Measurements from ENCODE around the gene CCS. TPM values are rescaled to one million over a fixed set of nuclear protein-coding genes. Genes with fewer than 3 reads are reported as not detected.
"Not testable (repeated sequence)": the region's sequence is repeated elsewhere in the genome, so short reads cannot be mapped to it uniquely, and the experiment has no call there.

The CCS gene
- polyA plus RNA-seq, 4 donors: 40.6 to 61.2 (median 50.2) TPM

- DNase-seq (ENCODE audit: low read depth in 4 of 4, low spot score in 3 of 4): no peak
Observed at GRCh38 chr11:66589996-66590675, 2.8 kb upstream of the CCS start.

DNA sequence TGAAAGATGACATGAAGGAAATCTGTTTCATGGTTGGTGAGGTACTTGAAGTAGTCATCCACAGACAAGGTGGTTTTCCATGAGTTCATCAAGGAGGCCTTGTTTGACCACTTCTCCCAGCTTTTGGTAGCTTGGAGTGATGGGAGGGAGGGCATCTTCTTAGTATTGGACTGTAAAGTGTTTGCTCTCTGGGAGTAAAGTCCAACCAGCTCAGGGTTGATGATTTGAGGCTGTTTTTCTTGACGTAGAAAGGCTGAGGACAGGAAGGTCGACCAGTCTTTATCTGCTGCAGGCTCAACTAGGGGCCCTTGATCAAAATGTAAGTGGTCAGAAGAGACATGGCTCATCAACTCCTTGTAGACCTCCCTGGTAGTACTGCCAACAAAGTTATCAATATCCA is 1.8 kb upstream of the CCS start:
- no peak for DNase-seq (ENCODE audit: low read depth in 4 of 4, low spot score in 3 of 4)

GRCh38 chr11:66593303-66593635 is 284 bp downstream of the CCS start:
- no peak for DNase-seq (ENCODE audit: low read depth in 4 of 4, low spot score in 3 of 4)

DNA sequence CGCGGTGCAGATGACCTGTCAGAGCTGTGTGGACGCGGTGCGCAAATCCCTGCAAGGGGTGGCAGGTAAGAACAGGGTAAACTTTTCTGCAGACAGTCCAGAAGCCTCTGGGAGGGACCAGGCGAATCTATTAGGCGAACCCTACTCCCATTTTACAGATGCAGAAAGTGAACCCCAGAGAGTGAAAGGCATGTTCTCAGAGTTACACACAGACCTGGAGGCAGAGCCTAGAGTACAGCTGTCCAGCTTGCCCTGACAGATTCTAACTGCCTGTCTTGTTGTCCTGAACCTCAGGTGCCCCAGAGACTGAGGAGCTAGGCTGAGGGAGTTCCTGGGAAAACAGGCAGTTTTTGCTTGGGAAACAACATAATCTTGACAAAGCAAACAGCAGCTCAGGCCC is 665 bp downstream of the CCS start:
- no peak for DNase-seq (ENCODE audit: low read depth in 4 of 4, low spot score in 3 of 4)

DNA sequence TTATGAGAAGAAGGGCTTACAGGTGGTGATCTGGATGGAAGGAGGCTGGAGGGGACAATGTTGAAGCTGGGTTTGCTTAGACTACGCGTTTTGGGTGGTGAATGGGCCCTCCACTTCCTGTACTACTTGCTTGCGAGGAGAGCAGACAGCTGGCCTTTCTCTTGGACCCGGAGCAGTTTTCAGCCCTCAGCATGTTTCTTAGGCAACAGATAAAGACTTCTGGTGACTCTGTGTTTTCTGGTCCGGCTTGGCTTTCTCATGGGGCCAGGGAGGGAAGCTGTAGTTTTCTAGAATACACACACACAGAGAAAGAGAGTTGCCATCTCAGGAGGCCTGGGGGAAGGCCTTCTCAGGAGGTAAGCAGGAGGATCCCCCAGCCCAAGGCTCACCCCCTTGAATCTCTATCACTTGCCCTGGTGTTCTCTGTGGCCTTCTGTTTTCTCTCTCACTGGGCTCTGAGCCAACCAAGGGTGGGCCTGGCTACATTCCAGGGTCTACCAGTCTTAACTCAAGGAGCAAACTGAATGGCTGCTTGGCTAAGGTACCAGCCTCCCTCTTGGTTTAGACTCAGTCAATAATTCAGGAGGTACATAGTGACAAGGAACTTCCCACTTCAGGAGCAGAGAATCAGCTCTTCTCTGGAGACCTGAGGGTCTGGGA is 2.4 kb downstream of the CCS start:
- DNase-seq (ENCODE audit: low read depth in 4 of 4, low spot score in 3 of 4): peak in 2 of 4 donors; percentile 39 to 49

GRCh38 chr11:66598993-66599392 is 6.0 kb downstream of the CCS start:
- DNase-seq (ENCODE audit: low read depth in 4 of 4, low spot score in 3 of 4): no peak

- DNase-seq (ENCODE audit: low read depth in 4 of 4, low spot score in 3 of 4): no peak
Observed at GRCh38 chr11:66600219-66600618, 7.2 kb downstream of the CCS start.

GRCh38 chr11:66600631-66601233 is 7.7 kb downstream of the CCS start:
- no peak for DNase-seq (ENCODE audit: low read depth in 4 of 4, low spot score in 3 of 4)

DNA sequence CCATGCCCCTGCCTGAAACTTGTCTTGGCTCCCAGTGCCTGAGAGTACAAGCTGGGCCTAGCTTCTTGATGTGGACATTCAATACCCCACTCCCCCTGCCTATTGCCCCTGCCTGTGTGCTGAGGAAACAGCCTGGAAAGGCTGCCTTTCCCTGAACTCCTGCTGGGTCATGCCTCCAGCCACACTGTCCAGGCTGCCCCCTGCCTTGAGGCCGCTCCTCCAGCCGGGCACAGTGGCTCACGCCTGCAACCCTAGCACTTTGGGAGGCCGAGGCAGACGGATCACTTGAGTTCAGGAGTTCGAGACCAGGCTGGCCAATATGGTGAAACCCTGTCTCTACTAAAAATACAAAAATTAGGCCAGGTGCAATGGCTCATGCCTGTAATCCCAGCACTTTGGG is 10.1 kb downstream of the CCS start:
- no peak for DNase-seq (ENCODE audit: low read depth in 4 of 4, low spot score in 3 of 4)

DNA sequence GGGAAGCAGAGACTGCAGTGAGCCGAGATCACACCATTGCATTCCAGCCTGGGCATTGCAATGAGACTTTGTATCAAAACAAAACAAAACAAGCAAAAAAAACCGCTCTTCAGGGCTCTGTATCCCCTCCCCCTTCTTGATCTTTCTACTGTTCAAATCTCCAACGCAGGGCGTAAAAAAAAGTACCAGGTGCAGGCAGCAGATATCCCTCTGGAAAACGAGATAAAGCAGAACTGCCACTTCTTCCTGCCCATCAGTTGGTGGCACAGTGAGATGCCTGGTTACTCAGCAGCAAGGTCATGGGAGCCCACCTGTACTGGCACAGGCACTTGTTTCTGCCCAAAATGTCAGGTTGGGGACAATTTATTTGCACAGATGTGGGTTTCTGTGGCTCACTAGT is 11.2 kb downstream of the CCS start:
- no peak for DNase-seq (ENCODE audit: low read depth in 4 of 4, low spot score in 3 of 4)

GRCh38 chr11:66606608-66607007 is 13.6 kb downstream of the CCS start:
- not testable (repeated sequence) for DNase-seq (ENCODE audit: low read depth in 4 of 4, low spot score in 3 of 4)

DNA sequence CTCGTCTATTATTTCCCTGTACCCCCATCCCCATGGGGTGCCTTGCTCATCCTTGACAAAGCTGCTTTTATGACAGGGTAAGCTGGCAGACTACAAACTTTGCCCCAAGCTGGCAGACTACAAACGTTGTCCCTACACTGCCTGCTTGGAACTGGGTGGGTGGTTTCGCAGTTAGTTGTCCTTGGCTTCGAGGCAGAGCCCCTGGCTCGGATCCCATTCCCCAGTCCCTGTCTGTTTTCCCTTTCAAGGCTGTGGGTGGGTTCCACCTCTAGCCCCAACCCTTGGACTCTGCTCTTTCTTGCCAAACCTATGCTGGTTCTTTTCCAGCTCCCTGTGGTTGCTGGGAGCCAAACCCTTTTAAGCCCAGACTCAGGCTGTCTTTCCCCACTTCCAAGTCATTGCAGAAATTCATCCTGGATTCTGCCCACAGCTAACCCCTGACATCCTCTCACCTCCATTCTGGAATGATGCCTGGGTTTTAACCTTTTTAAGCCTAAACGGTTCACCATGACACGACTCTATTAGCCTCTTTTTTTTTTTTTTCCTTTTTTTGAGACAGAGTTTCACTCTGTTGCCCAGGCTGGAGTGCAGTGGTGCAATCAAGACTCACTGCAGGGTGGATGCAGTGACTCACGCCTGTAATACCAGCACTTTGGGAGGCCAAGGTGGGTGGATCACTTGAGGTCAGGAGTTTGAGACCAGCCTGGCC is 14.3 kb downstream of the CCS start:
- no peak for DNase-seq (ENCODE audit: low read depth in 4 of 4, low spot score in 3 of 4)

- DNase-seq (ENCODE audit: low read depth in 4 of 4, low spot score in 3 of 4): no peak
Observed at GRCh38 chr11:66609721-66610617, 17.0 kb downstream of the CCS start.

GRCh38 chr11:66612458-66612857 is 19.5 kb downstream of the CCS start:
- DNase-seq (ENCODE audit: low read depth in 4 of 4, low spot score in 3 of 4): no peak

GRCh38 chr11:66614073-66614472 is 21.1 kb downstream of the CCS start:
- DNase-seq (ENCODE audit: low read depth in 4 of 4, low spot score in 3 of 4): no peak

- peak; percentile 97 to 99 (median 98) for DNase-seq (ENCODE audit: low read depth in 4 of 4, low spot score in 3 of 4)
Observed at GRCh38 chr11:66616379-66617154, 23.6 kb downstream of the CCS start, which contains the start of gene RBM14. TSS of gene RBM14 (plus strand) at chr11:66616630. CDS start at chr11:66616721, 91 bp downstream.

- DNase-seq (ENCODE audit: low read depth in 4 of 4, low spot score in 3 of 4): no peak
Observed at GRCh38 chr11:66617155-66617834, 24.3 kb downstream of the CCS start.

DNA sequence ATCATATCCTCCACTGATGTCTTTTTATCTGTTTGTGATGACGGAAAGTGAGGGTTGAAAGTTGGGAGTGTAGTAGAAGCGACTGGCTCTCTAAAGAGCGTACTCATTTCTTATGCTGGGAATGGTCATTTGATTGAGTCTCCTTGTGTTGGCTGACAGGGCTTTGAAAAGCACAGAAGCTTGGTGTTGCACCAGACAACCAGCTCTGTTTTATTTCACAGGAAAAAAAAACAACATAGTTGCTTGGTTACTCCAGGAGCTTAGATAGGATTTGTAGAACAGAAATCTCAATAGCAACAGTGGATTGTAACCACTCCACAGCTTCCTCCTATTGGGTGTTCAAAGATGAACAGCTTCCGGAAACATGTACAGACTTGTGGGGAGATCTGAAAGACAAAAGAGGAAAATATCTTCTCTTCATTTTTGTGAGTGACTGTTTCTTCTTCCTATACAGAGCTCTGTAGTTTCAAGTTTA is 26.1 kb downstream of the CCS start:
- no peak for DNase-seq (ENCODE audit: low read depth in 4 of 4, low spot score in 3 of 4)

DNA sequence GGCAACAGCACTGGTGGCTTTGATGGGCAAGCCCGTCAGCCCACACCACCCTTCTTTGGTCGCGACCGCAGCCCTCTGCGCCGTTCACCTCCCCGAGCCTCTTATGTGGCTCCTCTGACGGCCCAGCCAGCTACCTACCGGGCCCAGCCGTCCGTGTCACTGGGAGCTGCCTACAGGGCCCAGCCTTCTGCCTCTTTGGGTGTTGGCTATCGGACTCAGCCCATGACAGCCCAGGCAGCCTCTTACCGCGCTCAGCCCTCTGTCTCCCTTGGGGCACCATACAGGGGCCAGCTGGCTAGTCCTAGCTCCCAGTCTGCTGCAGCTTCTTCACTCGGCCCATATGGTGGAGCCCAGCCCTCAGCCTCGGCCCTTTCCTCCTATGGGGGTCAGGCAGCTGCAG is 31.5 kb downstream of the CCS start:
- DNase-seq (ENCODE audit: low read depth in 4 of 4, low spot score in 3 of 4): no peak
